H1 (cell line): ENCODE results near the gene EIF2S2.

Experiments
- BRCA1 ChIP-seq: IDR thresholded peaks from 2 replicates; pipeline ENCODE4 v1.6.1; 2012; ENCODE audit warnings: low read depth, low read length, improper control_type of control experiment
- CTCF ChIP-seq, 3 experiments: IDR thresholded peaks; 1 replicate in 2 of 3; 2 replicates in 1 of 3; pipeline versions ENCODE4 v1.5.1 to v1.6.1; 2011; ENCODE audit warnings: low read length in 3 of 3, mild to moderate bottlenecking in 3 of 3, inconsistent platforms in 2 of 3, low read depth in 1 of 3, moderate library complexity in 1 of 3; ENCODE audit not compliant: insufficient read depth in 1 of 3; ENCODE audit errors: control extremely low read depth in 1 of 3
- EGR1 ChIP-seq: IDR thresholded peaks from 2 replicates; pipeline ENCODE4 v1.6.1; 2011; ENCODE audit warnings: low read depth, low read length, borderline replicate concordance
- EZH2 ChIP-seq: fragments of 200-600 bp; sonication (generic); IDR thresholded peaks from 2 replicates; pipeline ENCODE4 v1.7.1; 2012; ENCODE audit warnings: low read depth, mild to moderate bottlenecking, moderate library complexity, low read length, inconsistent platforms; ENCODE audit not compliant: severe bottlenecking
- KDM1A ChIP-seq: fragments of 200-600, 300-600 bp; sonication (generic); IDR thresholded peaks from 2 replicates; pipeline ENCODE4 v1.7.1; 2016; ENCODE audit warnings: mild to moderate bottlenecking, low read length, borderline replicate concordance
- MAFK ChIP-seq: IDR thresholded peaks from 2 replicates; pipeline ENCODE4 v1.6.1; 2012; ENCODE audit warnings: low read depth, mild to moderate bottlenecking, improper control_type of control experiment, low read length
- POLR2AphosphoS5 ChIP-seq: IDR thresholded peaks from 2 replicates; pipeline ENCODE4 v1.6.1; 2011; ENCODE audit warnings: low read depth, low read length
- SIN3A ChIP-seq, 2 experiments: IDR thresholded peaks in 1 of 2; conservative IDR thresholded peaks in 1 of 2; 2 replicates each; pipeline ENCODE4 v1.6.1; 2011 to 2012; ENCODE audit warnings: low read length in 2 of 2, improper control_type of control experiment in 1 of 2, low read depth in 1 of 2, mild to moderate bottlenecking in 1 of 2
- SIX5 ChIP-seq: IDR thresholded peaks from 2 replicates; pipeline ENCODE4 v1.6.1; 2011; ENCODE audit warnings: mild to moderate bottlenecking, low read depth, low read length
- TCF12 ChIP-seq: IDR thresholded peaks from 2 replicates; pipeline ENCODE4 v1.6.1; 2011; ENCODE audit warnings: low read depth, mild to moderate bottlenecking, low read length
- USF2 ChIP-seq: IDR thresholded peaks from 2 replicates; pipeline ENCODE4 v1.6.1; 2011; ENCODE audit warnings: low read length, improper control_type of control experiment
- ZNF274 ChIP-seq: IDR thresholded peaks from 2 replicates; pipeline ENCODE4 v1.7.0; 2012; ENCODE audit warnings: low read length, borderline replicate concordance; ENCODE audit errors: extremely low read depth

- TF ChIP-seq EZH2: no peak
- TF ChIP-seq TCF12: no peak
- TF ChIP-seq CTCF (IDR thresholded peaks at IDR 0.05; ENCODE audit: control extremely low read depth in 1 of 3, insufficient read depth in 1 of 3, low read depth in 1 of 3, low read length in 3 of 3): no peak
- no peak for TF ChIP-seq SIX5
- TF ChIP-seq MAFK: no peak
- TF ChIP-seq SIN3A (conservative IDR thresholded peaks at IDR 0.05 in 1 of 2, IDR thresholded peaks at IDR 0.05 in 1 of 2; ENCODE audit: low read depth in 1 of 2, low read length in 2 of 2): no peak
- TF ChIP-seq KDM1A: no peak
- no peak for TF ChIP-seq POLR2AphosphoS5
- no peak for TF ChIP-seq USF2
- no peak for TF ChIP-seq EGR1
- no peak for TF ChIP-seq BRCA1
- no peak for TF ChIP-seq ZNF274
Observed at GRCh38 chr20:34061695-34062094, 50.3 kb downstream of the EIF2S2 start.
